Endodermal cell (in vitro differentiated cells): ENCODE measurements around the gene DLG2. TPM values are rescaled to one million over a fixed set of nuclear protein-coding genes. Genes with fewer than 3 reads are reported as not detected.

ENCODE experiments used
- DNase-seq: peaks from one replicate; pipeline ENCODE4 v3.0.0-alpha.2; 2017
- H3K27ac ChIP-seq: 2 replicates; pipeline ENCODE4 v1.5.1; 2013; ENCODE audit warnings: mild to moderate bottlenecking, low read depth, low read length, moderate library complexity
- H3K27me3 ChIP-seq: 2 replicates; pipeline ENCODE4 v1.6.1; 2013; ENCODE audit warnings: mild to moderate bottlenecking, low read length, moderate library complexity; ENCODE audit not compliant: insufficient read depth, control insufficient read depth, poor library complexity, severe bottlenecking
- H3K36me3 ChIP-seq: 2 replicates; pipeline ENCODE4 v1.7.0; 2013; ENCODE audit warnings: mild to moderate bottlenecking, low read length, moderate library complexity; ENCODE audit not compliant: control insufficient read depth, insufficient read depth
- H3K4me1 ChIP-seq: one replicate; pipeline ENCODE4 v1.7.0; 2013; ENCODE audit warnings: low read length; ENCODE audit not compliant: control insufficient read depth, insufficient read depth
- H3K4me3 ChIP-seq: 2 replicates; pipeline ENCODE4 v1.5.1; 2013; ENCODE audit warnings: mild to moderate bottlenecking, low read length, moderate library complexity
- H3K9ac ChIP-seq: 2 replicates; pipeline ENCODE4 v1.6.1; 2013; ENCODE audit warnings: mild to moderate bottlenecking, low read length, moderate library complexity; ENCODE audit not compliant: poor library complexity, severe bottlenecking; ENCODE audit errors: extremely low read depth
- H3K9me3 ChIP-seq: 2 replicates; pipeline ENCODE4 v1.6.1; 2013; ENCODE audit warnings: mild to moderate bottlenecking, low read length, moderate library complexity; ENCODE audit not compliant: control insufficient read depth
- H3K27ac Mint-ChIP-seq: 2 replicates; pipeline ENCODE4 v1.8.0; 2020; ENCODE audit warnings: mixed read lengths
- H3K27me3 Mint-ChIP-seq: 2 replicates; pipeline ENCODE4 v1.8.0; 2021; ENCODE audit warnings: mild to moderate bottlenecking, mixed read lengths; ENCODE audit not compliant: insufficient read depth
- H3K36me3 Mint-ChIP-seq: 2 replicates; pipeline ENCODE4 v1.8.0; 2020; ENCODE audit warnings: low read depth, mixed read lengths
- H3K4me1 Mint-ChIP-seq: 2 replicates; pipeline ENCODE4 v1.8.0; 2020; ENCODE audit warnings: mixed read lengths
- H3K4me3 Mint-ChIP-seq: 2 replicates; pipeline ENCODE4 v1.8.0; 2020; ENCODE audit warnings: mild to moderate bottlenecking, moderate library complexity, mixed read lengths
- H3K9me3 Mint-ChIP-seq: 2 replicates; pipeline ENCODE4 v1.8.0; 2020; ENCODE audit warnings: mild to moderate bottlenecking, mixed read lengths
- WGBS, 2 experiments: methylation state at CpG; one replicate each; pipeline versions ENCODE4 v1.1.5 to v1.1.7; 2013; ENCODE audit warnings: missing lambda C conversion rate in 2 of 2, mixed read lengths in 1 of 2; ENCODE audit not compliant: insufficient coverage in 1 of 2, insufficient read length in 1 of 2; 5-methylcytosine and 5-hydroxymethylcytosine counted together
- total RNA-seq, 2 donors: library from RNA; stranded (reverse); fragmentation: NEBNext Ultra II Directional in 1 of 2; extraction: Animal tissue kit (Norgen Biotek cat#: 25700) in 1 of 2; gene quantifications; 2 replicates in 1 of 2; 3 replicates in 1 of 2; pipeline ENCODE4 v1.2.1, GENCODE V29; 2021
- TF ChIP-seq, protein P1 (sequence below): fragments of 200-600 bp; sonication (generic); conservative IDR thresholded peaks from 2 replicates; pipeline ENCODE4 v1.5.0; 2021; ENCODE audit warnings: antibody characterized with exemption, mild to moderate bottlenecking

DLG2 gene
- total RNA-seq, 2 donors from 2014 or later: 9.6 to 10.6 TPM

DNA sequence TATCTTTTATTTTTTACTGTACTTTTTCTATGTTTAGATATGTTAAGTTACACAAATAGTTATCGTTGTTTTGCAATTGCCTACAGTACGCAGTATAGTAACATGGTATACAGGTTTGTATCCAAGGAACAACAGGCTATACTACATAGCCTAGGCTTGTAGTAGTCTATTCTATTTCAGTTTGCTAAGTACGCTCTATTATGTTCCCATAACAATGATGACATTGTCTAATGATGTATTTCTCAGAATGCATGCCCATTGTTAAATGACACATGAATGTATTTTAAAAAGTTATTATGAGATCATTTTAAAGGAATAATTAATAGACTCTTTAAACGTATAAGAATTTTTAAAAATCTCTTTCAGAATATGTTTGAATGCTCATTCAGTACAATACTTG, 1644.3 kb downstream of the DLG2 start:
- DNase-seq: no peak
- Histone ChIP-seq H3K4me3 (no peak overlapping the region), H3K36me3 (no peaks in the 10 kb centered on the region), H3K27me3 (no peaks in the 10 kb centered on the region), H3K9me3 (no peaks in the 10 kb centered on the region), H3K9ac (no peak overlapping the region), H3K27ac (no peak overlapping the region), H3K4me1 (no peaks in the 10 kb centered on the region)
- Mint-ChIP-seq H3K27me3 (no peaks in the 10 kb centered on the region), H3K4me1 (peaks cover 9% of the 10 kb centered on the region), H3K36me3 (no peaks in the 10 kb centered on the region), H3K9me3 (peaks cover 2% of the 10 kb centered on the region), H3K4me3 (no peak overlapping the region), H3K27ac (no peak overlapping the region)
- TF ChIP-seq, protein P1, sequence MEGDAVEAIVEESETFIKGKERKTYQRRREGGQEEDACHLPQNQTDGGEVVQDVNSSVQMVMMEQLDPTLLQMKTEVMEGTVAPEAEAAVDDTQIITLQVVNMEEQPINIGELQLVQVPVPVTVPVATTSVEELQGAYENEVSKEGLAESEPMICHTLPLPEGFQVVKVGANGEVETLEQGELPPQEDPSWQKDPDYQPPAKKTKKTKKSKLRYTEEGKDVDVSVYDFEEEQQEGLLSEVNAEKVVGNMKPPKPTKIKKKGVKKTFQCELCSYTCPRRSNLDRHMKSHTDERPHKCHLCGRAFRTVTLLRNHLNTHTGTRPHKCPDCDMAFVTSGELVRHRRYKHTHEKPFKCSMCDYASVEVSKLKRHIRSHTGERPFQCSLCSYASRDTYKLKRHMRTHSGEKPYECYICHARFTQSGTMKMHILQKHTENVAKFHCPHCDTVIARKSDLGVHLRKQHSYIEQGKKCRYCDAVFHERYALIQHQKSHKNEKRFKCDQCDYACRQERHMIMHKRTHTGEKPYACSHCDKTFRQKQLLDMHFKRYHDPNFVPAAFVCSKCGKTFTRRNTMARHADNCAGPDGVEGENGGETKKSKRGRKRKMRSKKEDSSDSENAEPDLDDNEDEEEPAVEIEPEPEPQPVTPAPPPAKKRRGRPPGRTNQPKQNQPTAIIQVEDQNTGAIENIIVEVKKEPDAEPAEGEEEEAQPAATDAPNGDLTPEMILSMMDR: no peak
- 98% methylated on average over 3 of the region's 4 CpGs; no CpG with 5 or more reads in 1 of the 2 experiments for WGBS, 2 experiments

DNA sequence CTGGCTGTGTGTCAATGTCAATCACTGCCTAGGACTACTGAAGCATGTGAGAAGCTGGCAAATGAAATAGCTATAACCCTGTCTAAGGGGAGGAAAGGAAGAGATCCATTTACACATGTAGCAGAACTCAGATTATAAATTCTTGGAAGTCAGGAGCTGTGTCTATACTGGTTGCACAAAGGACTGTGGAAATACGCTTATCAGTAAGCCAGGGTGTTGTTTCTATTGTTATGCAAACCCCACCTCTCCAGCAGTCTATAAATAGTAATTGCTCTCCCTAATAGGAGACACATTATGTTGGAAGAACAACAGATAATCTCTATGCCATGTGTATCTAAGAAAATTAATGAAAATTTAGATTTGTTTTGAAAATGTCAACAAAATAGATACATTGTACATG, 1647.6 kb downstream of the DLG2 start:
- H3K9me3 Mint-ChIP-seq: no peaks in the 10 kb centered on the region
- H3K4me3 Mint-ChIP-seq: no peak overlapping the region
- no peaks in the 10 kb centered on the region for H3K27me3 Mint-ChIP-seq
- Histone ChIP-seq H3K9me3 (no peaks in the 10 kb centered on the region), H3K27ac (no peak overlapping the region), H3K27me3 (no peaks in the 10 kb centered on the region), H3K9ac (no peak overlapping the region), H3K4me1 (no peaks in the 10 kb centered on the region), H3K4me3 (no peak overlapping the region), H3K36me3 (no peaks in the 10 kb centered on the region)
- no peak overlapping the region for H3K27ac Mint-ChIP-seq
- DNase-seq: no peak
- H3K36me3 Mint-ChIP-seq: no peaks in the 10 kb centered on the region
- 100% methylated on average over 1 of the region's 1 CpG; no CpG with 5 or more reads in 1 of the 2 experiments for WGBS, 2 experiments
- peaks cover 9% of the 10 kb centered on the region for H3K4me1 Mint-ChIP-seq
- TF ChIP-seq, protein P1: no peak

- Histone ChIP-seq H3K27me3 (no peaks in the 10 kb centered on the region), H3K4me3 (no peak overlapping the region), H3K36me3 (no peaks in the 10 kb centered on the region), H3K27ac (no peak overlapping the region), H3K4me1 (no peaks in the 10 kb centered on the region), H3K9me3 (no peaks in the 10 kb centered on the region), H3K9ac (no peak overlapping the region)
- no peaks in the 10 kb centered on the region for H3K27me3 Mint-ChIP-seq
- no peaks in the 10 kb centered on the region for H3K36me3 Mint-ChIP-seq
- TF ChIP-seq, protein P1: no peak
- DNase-seq: no peak
- peaks cover 9% of the 10 kb centered on the region for H3K4me1 Mint-ChIP-seq
- H3K4me3 Mint-ChIP-seq: no peak overlapping the region
- H3K27ac Mint-ChIP-seq: no peak overlapping the region
- WGBS, 2 experiments: 91% methylated on average over 1 of the region's 1 CpG; no CpG with 5 or more reads in 1 of the 2 experiments
- no peaks in the 10 kb centered on the region for H3K9me3 Mint-ChIP-seq
Measured at GRCh38 chr11:83978942-83979341, 1648.2 kb downstream of the DLG2 start.
